ENCODE measurements around the gene OR5AU1. TPM values are rescaled to one million over a fixed set of nuclear protein-coding genes. Genes with fewer than 3 reads are reported as not detected.

The OR5AU1 gene
- total RNA-seq, 1 donor from 2014 or later = not detected

DNA sequence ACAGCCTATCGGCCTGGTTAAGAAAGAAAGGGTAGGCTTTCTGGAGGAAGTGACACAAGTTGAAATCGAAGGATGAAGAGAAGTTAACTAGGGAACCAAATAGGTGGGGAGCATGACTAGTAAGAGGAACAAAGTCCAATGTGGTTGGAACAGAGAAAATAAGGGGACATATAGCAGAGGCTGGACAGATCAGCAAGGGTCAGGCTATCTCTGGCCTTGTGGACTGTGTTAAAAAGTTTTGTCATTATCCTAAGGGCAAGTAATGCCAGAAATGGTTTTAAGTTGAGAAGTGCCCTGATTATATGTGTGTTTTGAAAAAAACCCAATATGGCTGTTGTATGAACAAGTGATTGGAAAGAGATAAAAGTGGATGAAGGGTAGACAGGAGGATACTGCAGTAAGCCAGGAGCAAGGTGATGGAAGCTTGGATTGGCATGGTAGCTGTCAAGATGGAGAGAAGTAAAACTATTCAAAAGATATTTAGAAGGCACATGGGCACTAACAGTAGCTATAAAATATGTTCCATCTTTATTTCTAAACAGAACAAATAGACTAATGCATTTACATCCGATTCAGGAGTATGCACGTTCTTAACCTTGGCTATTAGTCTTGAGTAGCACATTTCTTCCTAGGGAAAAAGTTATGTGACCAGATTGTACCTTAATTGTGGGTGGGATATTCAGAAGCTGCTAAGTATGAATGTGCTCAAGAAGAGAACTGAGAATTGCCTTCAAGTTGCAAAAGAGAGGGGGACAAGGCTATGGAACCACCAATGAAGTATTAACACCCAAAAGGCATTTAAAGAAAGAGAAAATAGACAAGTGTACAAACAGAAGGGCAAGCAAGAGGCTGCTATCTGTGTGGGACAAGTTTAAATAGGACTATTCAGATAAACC is 46.8 kb upstream of the OR5AU1 start:
- Histone ChIP-seq H3K4me3 (no peak overlapping the region), H3K27me3 (ENCODE audit: low read depth) (no peaks in the 10 kb centered on the region), H3K4me1 (peaks cover 9% of the 10 kb centered on the region), H3K9me3 (replicated peaks) (peaks cover under 1% of the 10 kb centered on the region), H3K36me3 (peaks cover 17% of the 10 kb centered on the region), H3K27ac (replicated peaks) (no peak overlapping the region)
- no peak for DNase-seq
- intact Hi-C loops (cut with micrococcal nuclease) = no loop called here
- TF ChIP-seq, protein P1, sequence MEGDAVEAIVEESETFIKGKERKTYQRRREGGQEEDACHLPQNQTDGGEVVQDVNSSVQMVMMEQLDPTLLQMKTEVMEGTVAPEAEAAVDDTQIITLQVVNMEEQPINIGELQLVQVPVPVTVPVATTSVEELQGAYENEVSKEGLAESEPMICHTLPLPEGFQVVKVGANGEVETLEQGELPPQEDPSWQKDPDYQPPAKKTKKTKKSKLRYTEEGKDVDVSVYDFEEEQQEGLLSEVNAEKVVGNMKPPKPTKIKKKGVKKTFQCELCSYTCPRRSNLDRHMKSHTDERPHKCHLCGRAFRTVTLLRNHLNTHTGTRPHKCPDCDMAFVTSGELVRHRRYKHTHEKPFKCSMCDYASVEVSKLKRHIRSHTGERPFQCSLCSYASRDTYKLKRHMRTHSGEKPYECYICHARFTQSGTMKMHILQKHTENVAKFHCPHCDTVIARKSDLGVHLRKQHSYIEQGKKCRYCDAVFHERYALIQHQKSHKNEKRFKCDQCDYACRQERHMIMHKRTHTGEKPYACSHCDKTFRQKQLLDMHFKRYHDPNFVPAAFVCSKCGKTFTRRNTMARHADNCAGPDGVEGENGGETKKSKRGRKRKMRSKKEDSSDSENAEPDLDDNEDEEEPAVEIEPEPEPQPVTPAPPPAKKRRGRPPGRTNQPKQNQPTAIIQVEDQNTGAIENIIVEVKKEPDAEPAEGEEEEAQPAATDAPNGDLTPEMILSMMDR (IDR thresholded peaks at IDR 0.05; ENCODE audit: borderline replicate concordance) = no peak

DNA sequence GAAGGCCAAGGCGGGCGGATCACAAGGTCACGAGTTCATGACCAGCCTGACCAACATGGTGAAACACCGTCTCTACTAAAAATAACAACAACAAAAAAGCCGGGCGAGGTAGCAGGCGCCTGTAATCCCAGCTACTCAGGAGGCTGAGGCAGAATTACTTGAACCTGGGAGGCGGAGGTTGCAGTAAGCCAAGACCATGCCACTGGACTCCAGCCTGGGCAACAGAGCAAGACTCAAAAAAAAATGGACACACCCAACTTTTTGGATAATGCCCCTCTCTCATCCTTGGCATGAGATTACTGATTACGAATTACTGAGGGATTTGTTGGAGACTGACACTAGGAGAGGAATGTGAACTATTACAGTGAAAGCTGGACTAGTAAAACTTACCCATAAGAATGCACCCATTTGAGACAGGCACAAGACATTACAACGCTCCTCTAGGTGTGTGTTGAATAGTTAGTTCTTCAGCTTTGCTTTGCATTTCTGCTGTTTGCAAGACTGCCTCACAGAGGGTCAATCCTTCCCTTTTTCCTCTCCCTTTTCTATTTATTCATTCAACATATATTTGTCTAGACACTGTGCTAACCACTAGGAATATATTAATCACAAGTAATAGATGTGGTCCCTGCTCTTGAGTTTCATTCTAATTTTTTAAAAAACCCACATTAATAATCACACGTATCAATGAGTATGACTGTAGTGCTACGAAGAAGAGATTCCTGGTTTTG is 46.0 kb upstream of the OR5AU1 start:
- TF ChIP-seq, protein P1 (IDR thresholded peaks at IDR 0.05; ENCODE audit: borderline replicate concordance) = no peak
- Histone ChIP-seq H3K27me3 (ENCODE audit: low read depth) (no peaks in the 10 kb centered on the region), H3K27ac (replicated peaks) (no peak overlapping the region), H3K9me3 (replicated peaks) (peaks cover 9% of the 10 kb centered on the region), H3K4me1 (peaks cover 6% of the 10 kb centered on the region), H3K4me3 (no peak overlapping the region), H3K36me3 (peaks cover 9% of the 10 kb centered on the region)
- no peak for DNase-seq
- intact Hi-C loops (cut with micrococcal nuclease) = no loop called here

DNA sequence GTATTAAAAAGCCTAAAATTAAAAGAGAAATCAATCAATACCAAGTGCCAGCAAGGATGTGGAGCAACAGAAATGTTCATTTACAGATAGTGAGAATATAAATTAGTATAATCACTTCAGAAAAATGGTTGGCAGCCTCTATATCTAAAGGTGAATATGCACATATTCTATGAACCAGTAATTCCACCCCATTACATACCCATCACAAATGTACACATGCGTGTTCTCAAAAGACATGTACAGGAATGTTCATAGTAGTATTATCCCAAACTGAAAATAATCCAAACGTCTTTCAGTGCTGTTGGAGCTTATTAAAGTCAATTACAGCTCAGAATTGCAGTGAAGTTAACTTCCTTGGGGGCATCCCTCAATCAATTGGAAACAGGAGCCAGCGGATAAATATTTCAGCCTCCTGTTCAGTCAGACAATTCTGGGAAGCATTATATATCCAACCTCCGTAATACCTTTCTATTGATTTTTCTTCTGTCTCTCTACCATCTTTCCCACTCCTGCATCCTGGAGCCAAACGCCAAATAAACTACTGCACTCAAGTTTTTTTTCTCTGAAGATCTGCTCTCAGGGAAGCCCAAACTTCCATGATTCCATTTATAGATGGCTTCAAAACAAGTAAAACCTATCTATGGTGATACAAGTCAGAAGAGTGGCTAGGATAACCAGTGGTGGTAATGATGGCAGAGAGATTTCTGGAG is 45.0 kb upstream of the OR5AU1 start:
- intact Hi-C loops (cut with micrococcal nuclease) = no loop called here
- H3K4me3 ChIP-seq = no peak overlapping the region
- H3K27me3 ChIP-seq (ENCODE audit: low read depth) = no peaks in the 10 kb centered on the region

DNA sequence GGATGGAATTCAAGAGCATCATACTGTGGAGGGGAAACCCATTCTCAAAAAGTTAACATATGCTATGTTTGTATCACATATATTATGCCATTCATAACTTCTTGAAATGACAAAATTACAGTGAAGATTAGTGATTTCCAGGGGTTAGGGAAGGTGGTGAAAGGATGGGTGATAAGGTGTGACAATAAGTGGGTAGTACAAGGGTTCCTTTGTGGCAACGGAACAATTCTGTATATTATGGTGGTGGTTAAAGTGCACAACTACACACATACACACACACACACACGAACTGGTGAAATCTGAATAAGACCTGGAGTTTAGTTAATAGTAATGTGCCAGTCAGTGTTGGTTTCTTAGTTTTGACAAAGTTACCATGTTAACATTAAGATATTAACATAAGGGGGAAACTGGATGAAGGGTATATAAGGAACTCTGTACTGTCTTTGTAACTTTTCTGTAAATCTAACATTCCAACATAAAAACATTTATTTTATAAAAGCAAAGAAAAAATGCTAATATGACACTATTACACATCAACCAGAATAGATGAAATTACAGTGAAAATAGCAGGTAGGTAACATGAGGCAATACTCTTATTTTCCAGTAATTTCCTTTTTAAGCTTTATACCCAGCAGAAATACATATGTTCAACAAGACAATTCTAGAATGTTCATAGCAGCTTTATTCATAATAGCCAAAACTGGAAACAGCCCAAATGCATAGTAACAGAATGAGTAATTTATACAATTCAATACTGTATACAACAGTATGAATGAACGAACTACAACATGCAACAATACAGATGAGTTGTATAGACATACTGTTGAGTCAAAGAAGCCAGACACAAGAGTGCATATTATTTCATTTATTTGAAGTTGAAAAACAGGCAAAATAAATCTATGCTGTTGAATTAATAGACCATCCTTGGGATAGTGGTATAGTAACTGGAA is 44.0 kb upstream of the OR5AU1 start:
- Histone ChIP-seq H3K36me3 (peaks cover 7% of the 10 kb centered on the region), H3K4me1 (no peaks in the 10 kb centered on the region), H3K27me3 (ENCODE audit: low read depth) (no peaks in the 10 kb centered on the region), H3K9me3 (replicated peaks) (peaks cover 12% of the 10 kb centered on the region), H3K27ac (replicated peaks) (no peak overlapping the region), H3K4me3 (no peak overlapping the region)
- TF ChIP-seq, protein P1 (IDR thresholded peaks at IDR 0.05; ENCODE audit: borderline replicate concordance) = no peak
- DNase-seq = no peak
- intact Hi-C loops (cut with micrococcal nuclease) = no loop called here

More for the DNA sequence above, 45.0 kb upstream of the OR5AU1 start:
- no peak overlapping the region for H3K27ac ChIP-seq (replicated peaks)
- H3K36me3 ChIP-seq = peaks cover 9% of the 10 kb centered on the region
- no peaks in the 10 kb centered on the region for H3K4me1 ChIP-seq
- no peak for DNase-seq
- H3K9me3 ChIP-seq (replicated peaks) = peaks cover 12% of the 10 kb centered on the region
- TF ChIP-seq, protein P1 (IDR thresholded peaks at IDR 0.05; ENCODE audit: borderline replicate concordance) = no peak

All from left ventricle myocardium inferior (tissue), 1 donor.